Loucy (cell line): ENCODE results near the gene MFN1.

Experiments
- H2AFZ ChIP-seq: fragments of 200-600 bp; sonication (generic); 2 replicates; pipeline ENCODE4 v1.6.0; 2016; ENCODE audit warnings: antibody characterized with exemption, mild to moderate bottlenecking, low read length, moderate library complexity
- H3F3A ChIP-seq: fragments of 200-600 bp; 2 replicates; pipeline ENCODE4 v1.6.0; 2016; ENCODE audit warnings: antibody characterized with exemption, low read depth, mild to moderate bottlenecking
- H3K27me3 ChIP-seq: fragments of 200-600 bp; sonication (generic); 2 replicates; pipeline ENCODE4 v1.6.1; 2014; ENCODE audit warnings: low read length, mild to moderate bottlenecking; ENCODE audit not compliant: insufficient read depth, poor library complexity, severe bottlenecking
- H3K36me3 ChIP-seq: fragments of 200-600 bp; sonication (generic); 2 replicates; pipeline ENCODE4 v1.6.1; 2016; ENCODE audit warnings: low read length; ENCODE audit not compliant: insufficient read depth
- H3K4me1 ChIP-seq: fragments of 200-600 bp; sonication (generic); 2 replicates; pipeline ENCODE4 v1.5.1; 2014; ENCODE audit warnings: low read length, mild to moderate bottlenecking; ENCODE audit not compliant: insufficient read depth, poor library complexity, severe bottlenecking
- H3K4me2 ChIP-seq: fragments of 200-600 bp; sonication (generic); 2 replicates; pipeline ENCODE4 v1.6.0; 2014; ENCODE audit warnings: antibody characterized with exemption, low read length, low read depth, mild to moderate bottlenecking; ENCODE audit not compliant: poor library complexity, severe bottlenecking
- H3K4me3 ChIP-seq: fragments of 200-600 bp; sonication (generic); 2 replicates; pipeline ENCODE4 v1.5.1; 2014; ENCODE audit warnings: low read length, mild to moderate bottlenecking, mixed read lengths; ENCODE audit not compliant: poor library complexity, severe bottlenecking
- H3K79me2 ChIP-seq: fragments of 200-600 bp; sonication (generic); 2 replicates; pipeline ENCODE4 v1.6.1; 2014; ENCODE audit warnings: low read length; ENCODE audit not compliant: insufficient read depth
- H3K9ac ChIP-seq: fragments of 200-600 bp; sonication (generic); 2 replicates; pipeline ENCODE4 v1.6.0; 2014; ENCODE audit warnings: mild to moderate bottlenecking, low read depth, low read length, moderate library complexity; ENCODE audit not compliant: poor library complexity, severe bottlenecking
- H3K9me2 ChIP-seq: fragments of 200-600 bp; sonication (generic); replicated peaks from 2 replicates; pipeline ENCODE4 v1.6.1; 2016; ENCODE audit warnings: low read depth, low read length, mixed read lengths
- H3K9me3 ChIP-seq: fragments of 200-600 bp; sonication (generic); 2 replicates; pipeline ENCODE4 v1.6.1; 2014; ENCODE audit warnings: mild to moderate bottlenecking, antibody characterized with exemption, low read length, low read depth; ENCODE audit not compliant: insufficient read depth
- H4K20me1 ChIP-seq: fragments of 200-600 bp; sonication (generic); 2 replicates; pipeline ENCODE4 v1.6.0; 2014; ENCODE audit warnings: antibody characterized with exemption, low read length, mild to moderate bottlenecking; ENCODE audit not compliant: insufficient read depth, poor library complexity, severe bottlenecking
- CTCF ChIP-seq: fragments of 200-600 bp; sonication (generic); conservative IDR thresholded peaks from 2 replicates; pipeline ENCODE4 v1.5.1; 2014; ENCODE audit warnings: mild to moderate bottlenecking, antibody characterized with exemption, low read length
- EZH2phosphoT487 ChIP-seq: fragments of 200-600 bp; IDR thresholded peaks from 2 replicates; pipeline ENCODE4 v1.6.1; 2018; ENCODE audit warnings: antibody characterized with exemption, mild to moderate bottlenecking, moderate library complexity, borderline replicate concordance

The MFN1 gene

DNA sequence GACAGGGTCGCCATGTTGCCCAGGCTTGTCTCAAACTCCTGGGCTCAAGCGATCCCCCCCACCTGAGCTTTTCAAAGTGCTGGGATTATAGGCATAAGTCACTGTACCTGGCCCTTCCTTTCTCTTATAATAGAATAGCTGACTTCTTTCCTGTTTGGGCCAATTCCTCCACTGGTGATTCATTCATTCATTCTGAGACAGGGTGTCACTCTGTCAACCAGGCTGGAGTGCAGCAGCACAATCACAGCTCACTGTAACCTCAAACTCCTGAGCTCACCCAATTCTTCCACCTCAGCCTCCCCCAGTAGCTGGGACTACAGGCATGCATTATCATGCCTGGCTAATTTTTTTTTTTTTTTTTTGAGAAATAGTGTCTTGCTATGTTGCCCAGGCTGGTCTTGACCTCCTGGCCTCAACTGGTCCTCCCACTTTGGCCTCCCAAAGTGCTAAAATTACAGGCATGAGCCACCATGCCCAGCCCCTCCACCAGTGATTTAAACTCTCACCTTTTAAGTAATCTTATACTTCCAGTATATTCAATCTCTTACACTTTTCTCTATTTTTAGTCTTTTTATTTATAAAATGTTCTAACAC is 82.9 kb downstream of the MFN1 start:
- Histone ChIP-seq H3K36me3 (no peaks in the 10 kb centered on the region), H3K4me1 (no peaks in the 10 kb centered on the region), H3K9me3 (no peaks in the 10 kb centered on the region), H3K27me3 (no peaks in the 10 kb centered on the region), H3K79me2 (peaks cover 39% of the 10 kb centered on the region), H2AFZ (no peak overlapping the region), H3K9me2 (no peaks in the 10 kb centered on the region), H3K4me3 (no peak overlapping the region), H3F3A (no peaks in the 10 kb centered on the region), H3K9ac (no peak overlapping the region), H3K4me2 (no peak overlapping the region), H4K20me1 (no peaks in the 10 kb centered on the region)
- TF ChIP-seq EZH2phosphoT487: no peak
- no peak for TF ChIP-seq CTCF

DNA sequence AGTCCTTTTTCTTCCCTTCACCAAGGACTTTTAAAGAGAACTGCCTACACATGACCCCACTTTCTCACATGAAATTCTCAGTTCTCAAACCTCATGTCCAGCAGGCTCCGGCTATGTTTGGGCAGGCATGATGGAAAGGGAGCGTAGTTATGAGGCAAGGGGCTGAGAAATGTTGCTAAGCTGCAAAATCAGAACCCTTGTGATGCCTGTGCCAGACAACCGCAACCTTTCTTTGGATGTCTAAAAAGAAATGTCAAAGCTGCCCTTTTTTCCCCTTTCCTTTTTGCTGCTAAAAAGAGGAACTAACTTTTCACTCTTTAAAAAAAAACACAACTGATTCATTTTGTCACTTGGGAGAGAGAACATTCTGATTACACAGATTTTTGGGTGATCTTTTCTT is 84.5 kb downstream of the MFN1 start:
- H3K9me2 ChIP-seq: no peaks in the 10 kb centered on the region
- peaks cover 7% of the 10 kb centered on the region for H3K4me1 ChIP-seq
- no peaks in the 10 kb centered on the region for H3K36me3 ChIP-seq
- no peak overlapping the region for H2AFZ ChIP-seq
- H3K4me2 ChIP-seq: no peak overlapping the region
- peaks cover 39% of the 10 kb centered on the region for H3K79me2 ChIP-seq
- no peaks in the 10 kb centered on the region for H3K9me3 ChIP-seq
- no peak overlapping the region for H3K9ac ChIP-seq
- no peak overlapping the region for H3K4me3 ChIP-seq
- H4K20me1 ChIP-seq: no peaks in the 10 kb centered on the region
- TF ChIP-seq EZH2phosphoT487 (no peak), CTCF (no peak)
- no peaks in the 10 kb centered on the region for H3F3A ChIP-seq
- no peaks in the 10 kb centered on the region for H3K27me3 ChIP-seq

GRCh38 chr3:179432451-179432850 is 84.9 kb downstream of the MFN1 start:
- no peak overlapping the region for H2AFZ ChIP-seq
- no peak overlapping the region for H3K4me2 ChIP-seq

More at GRCh38 chr3:179432451-179432850, 84.9 kb downstream of the MFN1 start:
- TF ChIP-seq CTCF: no peak
- TF ChIP-seq EZH2phosphoT487: no peak
- Histone ChIP-seq H3K9ac (no peak overlapping the region), H3K4me3 (no peak overlapping the region), H3K79me2 (peaks cover 42% of the 10 kb centered on the region), H3K36me3 (no peaks in the 10 kb centered on the region), H3K9me2 (no peaks in the 10 kb centered on the region), H3K9me3 (no peaks in the 10 kb centered on the region), H3K4me1 (peaks cover 8% of the 10 kb centered on the region), H3K27me3 (no peaks in the 10 kb centered on the region), H3F3A (no peaks in the 10 kb centered on the region), H4K20me1 (no peaks in the 10 kb centered on the region)
